A673 (cell line): ENCODE measurements around the gene NFATC2.

Source experiments
- CTCF ChIP-seq: fragments of 300-800, 200-600 bp; sonication (generic); conservative IDR thresholded peaks from 2 replicates; pipeline ENCODE4 v1.5.1; 2017; ENCODE audit warnings: low read depth, mild to moderate bottlenecking, antibody characterized with exemption, low read length, moderate library complexity, mixed read lengths
- EZH2 ChIP-seq: fragments of 200-600 bp; sonication (generic); IDR thresholded peaks from 2 replicates; pipeline ENCODE4 v1.6.1; 2017; ENCODE audit warnings: borderline replicate concordance, low read depth, mild to moderate bottlenecking, mixed read lengths, antibody characterized with exemption, low read length; ENCODE audit not compliant: poor library complexity, severe bottlenecking

DNA sequence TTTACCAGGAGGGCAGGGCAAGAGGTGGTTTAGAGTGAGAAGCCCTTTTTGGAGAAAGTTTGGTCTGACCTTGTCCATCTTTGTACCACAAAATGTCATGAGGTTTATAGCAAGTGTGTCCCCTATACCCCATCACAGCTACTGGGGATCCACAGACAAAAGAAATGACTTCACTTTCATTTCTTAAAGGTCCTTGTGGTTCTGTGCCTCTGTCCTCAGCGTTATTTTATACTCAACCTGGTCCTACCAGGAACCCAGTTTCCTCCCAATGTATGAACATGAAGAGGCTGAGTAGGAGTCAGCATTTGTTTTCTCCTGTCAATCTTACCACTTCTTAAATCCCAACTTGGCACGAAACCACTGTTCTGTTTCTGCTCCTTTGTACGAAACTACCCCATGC, 157.6 kb downstream of the NFATC2 start:
- TF ChIP-seq CTCF (no peak), EZH2 (no peak)
